Dedifferentiated amniotic fluid mesenchymal stem cell (primary cell): ENCODE measurements around the gene ST6GALNAC3.

Experiments
- DNase-seq: peaks from one replicate; pipeline ENCODE4 v3.0.0-alpha.2; 2016; ENCODE audit errors: extremely low spot score

ST6GALNAC3 gene

DNA sequence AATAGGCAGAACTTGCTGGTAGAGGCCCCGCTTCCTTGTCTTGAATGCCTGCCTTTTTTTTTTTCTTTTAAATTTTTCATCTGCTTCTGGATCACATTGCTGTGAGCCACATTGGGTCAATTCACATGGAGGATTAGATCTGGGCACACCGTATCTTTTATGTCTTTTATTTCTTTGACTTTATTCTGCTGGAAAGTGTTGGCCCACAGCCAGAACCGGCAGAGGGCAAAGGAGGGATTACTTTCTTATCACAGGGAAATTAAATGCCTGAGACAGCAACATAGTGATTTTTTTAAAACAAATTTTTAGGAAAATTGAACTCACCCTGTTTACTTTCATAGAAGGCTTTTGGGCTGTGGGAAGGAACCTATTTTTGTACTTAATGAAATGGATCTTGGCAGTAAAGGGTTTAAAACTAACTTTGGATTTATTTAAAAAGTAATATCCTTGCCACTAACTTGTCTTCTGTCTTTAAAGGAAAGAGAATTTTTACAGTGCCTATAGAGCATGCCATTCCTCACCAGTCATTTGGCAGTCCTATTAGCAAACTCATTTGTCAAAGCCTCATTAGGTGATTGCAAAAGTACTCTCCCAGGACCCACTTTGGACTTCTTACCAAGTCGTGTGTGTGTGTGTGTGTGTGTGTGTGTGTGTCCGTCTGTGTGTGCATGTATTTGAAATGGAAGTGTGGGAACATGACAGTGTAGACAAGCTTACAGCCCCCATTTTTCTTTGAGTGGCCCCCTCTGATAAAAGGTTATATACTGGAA lies 68.4 kb downstream of the ST6GALNAC3 start:
- no peak for DNase-seq

DNA sequence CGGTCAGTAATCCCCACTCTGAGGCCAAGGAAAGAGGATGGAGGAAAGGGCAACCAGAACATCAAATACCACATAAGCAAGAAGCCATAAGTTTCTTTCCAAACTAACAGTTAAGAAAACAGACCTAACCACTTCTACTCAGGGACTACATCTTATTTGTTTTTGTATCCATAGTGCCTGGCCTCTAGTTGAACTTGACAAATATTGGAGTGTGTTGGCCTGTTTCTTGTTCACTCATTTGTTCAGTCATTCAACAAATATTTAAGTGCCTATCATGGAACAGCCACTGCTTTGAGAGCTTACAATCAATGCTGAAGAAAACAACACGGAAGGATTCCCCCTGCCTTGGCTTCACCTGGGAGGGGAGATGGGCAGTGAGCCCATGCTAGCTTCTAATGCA lies 69.7 kb downstream of the ST6GALNAC3 start:
- DNase-seq = no peak

- DNase-seq = no peak
Measured at GRCh38 chr1:76145332-76145731, 70.8 kb downstream of the ST6GALNAC3 start.

DNA sequence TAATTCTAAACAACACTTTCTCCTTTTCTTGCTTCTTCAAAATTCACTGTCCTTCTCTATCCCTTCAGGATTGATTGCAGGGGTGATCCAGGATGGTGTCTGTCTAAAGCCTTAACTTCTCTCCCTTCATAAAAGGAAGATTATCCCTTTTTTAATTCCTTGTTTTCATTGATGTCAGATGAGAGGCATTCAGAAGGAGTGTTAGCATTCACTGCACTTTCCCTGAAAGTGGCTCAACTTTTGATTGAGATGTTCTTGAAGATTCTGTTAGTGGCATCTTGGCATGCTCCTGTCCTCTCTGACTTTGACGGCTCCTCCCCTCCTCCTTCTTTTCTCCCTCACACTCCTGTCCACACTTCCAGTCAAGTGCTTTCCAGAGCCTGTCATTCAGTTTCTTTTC lies 71.6 kb downstream of the ST6GALNAC3 start:
- DNase-seq = no peak

- no peak for DNase-seq
Measured at GRCh38 chr1:76147917-76148316, 73.4 kb downstream of the ST6GALNAC3 start.

GRCh38 chr1:76148460-76148859 lies 73.9 kb downstream of the ST6GALNAC3 start:
- no peak for DNase-seq

GRCh38 chr1:76153841-76154205 lies 79.3 kb downstream of the ST6GALNAC3 start:
- no peak for DNase-seq

- DNase-seq = peak; percentile 80
Measured at GRCh38 chr1:76154206-76154956, 79.8 kb downstream of the ST6GALNAC3 start.

DNA sequence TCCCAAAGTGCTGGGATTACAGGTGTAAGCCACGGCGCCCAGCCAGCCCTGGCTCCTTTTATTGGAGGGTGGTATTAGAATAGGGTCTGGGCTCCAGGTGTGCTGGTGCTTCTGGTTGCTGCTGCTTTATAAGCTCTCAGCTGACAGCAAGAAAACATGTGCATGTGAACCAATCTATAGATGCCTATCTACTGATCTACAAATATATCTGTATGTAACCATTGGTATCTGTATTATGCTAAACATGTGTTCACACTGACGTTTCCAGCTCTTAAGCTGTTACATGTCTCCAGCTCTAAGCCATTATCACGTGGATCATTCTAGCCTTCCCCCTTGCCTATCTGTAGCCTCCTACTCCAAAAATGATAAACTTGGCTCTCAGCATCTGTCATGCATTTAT lies 82.4 kb downstream of the ST6GALNAC3 start:
- no peak for DNase-seq

GRCh38 chr1:76158126-76158525 lies 83.6 kb downstream of the ST6GALNAC3 start:
- no peak for DNase-seq

- DNase-seq = no peak
Measured at GRCh38 chr1:76160225-76160624, 85.7 kb downstream of the ST6GALNAC3 start.

GRCh38 chr1:76161451-76161850 lies 86.9 kb downstream of the ST6GALNAC3 start:
- no peak for DNase-seq

DNA sequence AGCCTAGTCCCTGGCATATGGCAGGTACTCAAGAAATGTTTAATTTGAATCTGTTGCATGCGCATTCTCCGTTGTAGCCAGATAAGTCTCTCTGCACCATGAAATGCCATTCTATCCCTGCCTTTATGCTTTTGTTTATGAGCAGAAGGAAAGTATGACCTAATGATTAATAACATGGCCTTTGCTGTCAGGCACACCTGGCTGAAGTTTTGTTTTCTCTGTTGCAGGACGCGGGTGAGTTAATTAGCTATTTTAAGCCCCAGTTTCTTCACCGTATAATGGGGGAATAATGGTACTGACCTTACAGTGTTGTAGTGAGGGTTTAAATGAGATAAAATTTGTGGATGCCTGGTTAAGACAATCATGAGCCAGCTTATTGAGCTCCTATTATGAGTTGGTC lies 87.7 kb downstream of the ST6GALNAC3 start:
- no peak for DNase-seq

DNA sequence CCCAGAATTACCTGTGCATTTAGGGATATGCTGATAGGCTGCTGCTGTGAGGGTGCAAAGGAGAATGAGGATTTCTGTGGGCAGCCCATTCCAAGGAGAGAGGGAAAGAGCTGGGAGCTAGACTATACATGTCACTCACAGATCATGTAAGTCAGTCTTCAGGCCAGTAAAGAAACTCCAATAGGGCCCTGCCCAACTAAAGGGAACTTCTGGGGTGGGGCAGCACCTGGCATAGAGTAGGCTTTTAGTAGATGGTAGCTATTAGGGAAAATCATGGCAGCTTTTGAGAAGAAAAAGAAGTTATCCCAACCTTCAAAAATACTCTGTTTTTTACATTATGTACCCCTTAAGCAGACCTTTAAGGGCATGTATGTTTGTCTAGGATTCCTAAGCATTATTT lies 89.6 kb downstream of the ST6GALNAC3 start:
- DNase-seq = no peak

- no peak for DNase-seq
Measured at GRCh38 chr1:76170084-76170483, 95.5 kb downstream of the ST6GALNAC3 start.

- no peak for DNase-seq
Measured at GRCh38 chr1:76170513-76170912, 96.0 kb downstream of the ST6GALNAC3 start.

- no peak for DNase-seq
Measured at GRCh38 chr1:76176000-76176399, 101.5 kb downstream of the ST6GALNAC3 start.

DNA sequence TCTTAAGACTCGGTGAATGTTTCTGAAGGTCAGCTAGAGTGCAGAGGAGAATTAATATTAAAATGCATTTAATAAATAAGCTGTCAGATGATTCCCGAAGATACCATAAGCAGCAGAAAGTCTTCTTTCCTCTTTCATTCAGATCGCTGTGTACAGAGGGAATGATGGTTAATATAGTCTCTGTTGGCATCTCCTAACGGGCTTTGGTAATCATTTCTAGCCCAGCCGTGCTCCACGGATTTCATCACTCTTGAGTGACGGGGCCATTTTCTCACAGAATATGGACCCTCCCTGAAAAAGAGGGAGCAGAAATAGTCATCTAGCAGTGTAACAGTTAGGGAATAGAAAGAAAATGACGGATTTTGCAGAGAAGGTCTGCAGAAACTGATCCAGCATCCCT lies 103.1 kb downstream of the ST6GALNAC3 start:
- no peak for DNase-seq

DNA sequence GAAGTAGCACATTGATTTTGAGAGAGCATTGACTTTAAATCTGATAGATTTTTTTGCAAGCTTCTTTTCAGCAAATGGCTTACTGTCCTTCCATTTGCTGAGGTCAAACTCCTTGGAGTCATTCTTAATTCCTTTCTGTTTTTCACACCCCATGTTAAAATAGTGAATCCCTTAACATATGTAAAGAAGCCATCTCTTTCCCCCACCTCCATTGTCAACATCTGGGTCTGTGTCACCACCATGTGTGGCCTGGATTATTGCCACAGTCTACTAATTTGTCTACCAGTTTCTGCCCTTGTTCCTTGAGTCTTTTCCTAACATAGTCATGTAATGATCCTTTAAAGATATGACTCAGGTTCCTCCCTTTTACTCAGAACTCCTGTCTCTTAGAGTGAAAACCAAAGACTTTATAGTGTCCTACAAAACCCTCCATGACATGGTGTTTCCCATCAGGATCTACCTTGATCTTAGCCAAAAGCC lies 104.7 kb downstream of the ST6GALNAC3 start:
- DNase-seq = no peak

DNA sequence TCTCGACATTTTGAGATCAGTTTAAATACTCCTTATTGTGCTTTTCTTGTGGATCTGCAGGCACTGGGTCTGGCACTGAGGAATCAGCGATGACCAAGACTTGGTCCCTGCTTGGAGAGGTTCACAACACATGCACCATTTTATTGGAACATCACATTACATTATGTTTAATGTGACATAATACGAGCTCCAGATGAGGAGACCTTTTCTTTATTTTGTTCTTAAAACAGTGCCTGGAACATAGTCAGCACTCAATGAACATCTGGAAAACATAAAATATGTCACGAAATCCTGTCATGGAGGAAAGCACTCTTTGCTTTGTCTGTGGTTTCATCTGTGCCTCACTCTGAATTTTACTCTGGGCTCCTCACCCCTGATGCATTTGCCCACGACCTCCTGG lies 110.7 kb downstream of the ST6GALNAC3 start:
- no peak for DNase-seq

- no peak for DNase-seq
Measured at GRCh38 chr1:76186554-76187170, 112.1 kb downstream of the ST6GALNAC3 start.

DNA sequence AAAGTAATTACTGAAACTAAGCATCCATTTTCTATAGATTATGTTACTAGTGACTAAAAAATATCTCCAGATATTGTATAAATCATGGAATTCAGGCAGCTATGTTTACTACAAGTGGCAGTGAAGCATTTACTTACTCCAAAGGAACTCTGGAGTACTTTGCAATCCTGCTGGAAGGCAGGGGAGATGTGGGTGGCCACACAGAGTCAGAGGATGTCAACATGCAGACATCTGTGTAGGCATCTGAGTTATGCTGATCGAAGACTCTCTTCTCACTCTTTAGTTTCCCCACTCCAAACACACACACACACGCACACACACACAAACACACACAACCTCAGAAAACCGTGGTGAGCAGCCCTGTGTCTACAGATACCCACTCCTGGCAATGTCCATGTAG lies 112.9 kb downstream of the ST6GALNAC3 start:
- no peak for DNase-seq

- DNase-seq = no peak
Measured at GRCh38 chr1:76189310-76189709, 114.8 kb downstream of the ST6GALNAC3 start.
